GM12874 (cell line): Measurements from ENCODE around the gene MR1.

Experiments used
- TF ChIP-seq, protein P1 (sequence below): IDR thresholded peaks from 2 replicates; pipeline ENCODE4 v1.5.1; 2011; ENCODE audit warnings: low read depth, mild to moderate bottlenecking, control low read depth, low read length, moderate library complexity; ENCODE audit not compliant: insufficient read depth

The MR1 gene

DNA sequence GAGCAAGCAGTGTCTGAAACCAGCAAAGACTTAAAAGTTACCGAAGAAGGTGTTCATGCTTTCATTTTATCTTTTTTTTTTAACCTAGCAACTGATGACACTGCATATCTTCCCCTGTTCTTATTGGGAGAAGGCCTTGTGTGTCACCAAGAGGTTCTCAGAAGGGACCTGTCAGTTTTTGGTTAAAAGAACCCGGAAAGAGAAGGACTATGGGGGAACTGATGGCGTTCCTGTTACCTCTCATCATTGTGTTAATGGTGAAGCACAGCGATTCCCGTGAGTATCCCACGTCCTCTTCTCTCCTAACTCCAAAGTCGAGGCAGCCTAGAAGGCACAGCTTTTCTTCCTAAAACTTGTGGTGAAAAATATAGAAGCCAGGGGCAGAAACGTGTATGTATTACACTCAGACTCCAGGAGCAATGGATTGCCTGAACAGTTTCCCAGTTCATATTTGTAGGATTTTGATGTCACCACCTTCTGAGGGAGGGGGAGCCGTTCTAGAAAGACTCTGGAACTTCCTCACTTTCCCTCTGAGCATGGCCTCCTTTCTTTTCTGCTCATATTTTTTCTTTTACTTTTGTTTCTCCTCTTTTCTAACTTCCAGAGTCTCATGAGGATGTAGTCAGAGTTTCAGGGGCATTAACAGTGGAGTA, at the start of gene MR1:
TSS of gene MR1 (plus strand) at position 185 of the 653 bp plus-strand sequence. CDS start at position 210, 25 bp downstream.
- TF ChIP-seq, protein P1, sequence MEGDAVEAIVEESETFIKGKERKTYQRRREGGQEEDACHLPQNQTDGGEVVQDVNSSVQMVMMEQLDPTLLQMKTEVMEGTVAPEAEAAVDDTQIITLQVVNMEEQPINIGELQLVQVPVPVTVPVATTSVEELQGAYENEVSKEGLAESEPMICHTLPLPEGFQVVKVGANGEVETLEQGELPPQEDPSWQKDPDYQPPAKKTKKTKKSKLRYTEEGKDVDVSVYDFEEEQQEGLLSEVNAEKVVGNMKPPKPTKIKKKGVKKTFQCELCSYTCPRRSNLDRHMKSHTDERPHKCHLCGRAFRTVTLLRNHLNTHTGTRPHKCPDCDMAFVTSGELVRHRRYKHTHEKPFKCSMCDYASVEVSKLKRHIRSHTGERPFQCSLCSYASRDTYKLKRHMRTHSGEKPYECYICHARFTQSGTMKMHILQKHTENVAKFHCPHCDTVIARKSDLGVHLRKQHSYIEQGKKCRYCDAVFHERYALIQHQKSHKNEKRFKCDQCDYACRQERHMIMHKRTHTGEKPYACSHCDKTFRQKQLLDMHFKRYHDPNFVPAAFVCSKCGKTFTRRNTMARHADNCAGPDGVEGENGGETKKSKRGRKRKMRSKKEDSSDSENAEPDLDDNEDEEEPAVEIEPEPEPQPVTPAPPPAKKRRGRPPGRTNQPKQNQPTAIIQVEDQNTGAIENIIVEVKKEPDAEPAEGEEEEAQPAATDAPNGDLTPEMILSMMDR = no peak

DNA sequence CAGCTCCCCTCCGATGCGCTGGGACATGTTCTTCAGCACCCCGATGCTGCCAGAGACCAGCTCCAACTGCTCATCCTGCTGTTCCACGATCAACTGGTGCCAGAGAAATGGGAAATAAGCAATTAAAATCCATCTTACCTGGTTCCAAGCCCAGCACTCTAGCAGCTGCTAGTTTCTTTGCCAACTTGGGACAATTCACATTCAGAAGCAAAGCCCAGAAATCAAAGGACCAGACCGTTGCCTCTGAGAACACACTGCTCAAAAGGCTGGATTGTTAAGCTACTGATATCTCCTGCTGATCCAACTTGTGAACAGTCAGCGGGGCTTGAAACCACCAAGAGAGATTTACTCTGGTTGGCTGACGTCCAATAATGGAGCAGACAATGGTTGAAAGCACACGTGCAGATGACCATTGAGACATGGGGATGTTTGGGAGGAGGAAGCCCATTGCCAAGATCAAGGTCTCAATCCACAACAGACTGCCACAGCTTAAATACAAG, 45.5 kb upstream of the MR1 start:
- TF ChIP-seq, protein P1 = no peak

DNA sequence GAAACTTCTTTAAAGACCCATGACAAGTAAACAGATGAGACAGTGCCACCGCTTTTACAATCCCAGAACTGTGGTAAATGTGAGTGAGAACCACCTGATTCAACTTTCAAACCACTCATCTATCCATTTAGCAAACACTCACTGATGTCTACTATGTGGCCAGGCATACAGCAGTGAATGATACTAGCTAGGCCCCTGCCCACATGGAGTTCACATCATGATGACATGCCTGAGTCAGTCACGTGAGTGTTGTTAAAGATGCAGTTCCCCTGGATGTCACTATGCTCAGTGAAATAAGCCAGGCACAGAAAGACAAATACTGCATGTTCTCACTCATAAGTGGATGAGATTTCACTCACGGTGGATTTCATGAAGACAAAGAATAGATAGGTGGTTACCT, 39.5 kb upstream of the MR1 start:
- TF ChIP-seq, protein P1 = no peak

DNA sequence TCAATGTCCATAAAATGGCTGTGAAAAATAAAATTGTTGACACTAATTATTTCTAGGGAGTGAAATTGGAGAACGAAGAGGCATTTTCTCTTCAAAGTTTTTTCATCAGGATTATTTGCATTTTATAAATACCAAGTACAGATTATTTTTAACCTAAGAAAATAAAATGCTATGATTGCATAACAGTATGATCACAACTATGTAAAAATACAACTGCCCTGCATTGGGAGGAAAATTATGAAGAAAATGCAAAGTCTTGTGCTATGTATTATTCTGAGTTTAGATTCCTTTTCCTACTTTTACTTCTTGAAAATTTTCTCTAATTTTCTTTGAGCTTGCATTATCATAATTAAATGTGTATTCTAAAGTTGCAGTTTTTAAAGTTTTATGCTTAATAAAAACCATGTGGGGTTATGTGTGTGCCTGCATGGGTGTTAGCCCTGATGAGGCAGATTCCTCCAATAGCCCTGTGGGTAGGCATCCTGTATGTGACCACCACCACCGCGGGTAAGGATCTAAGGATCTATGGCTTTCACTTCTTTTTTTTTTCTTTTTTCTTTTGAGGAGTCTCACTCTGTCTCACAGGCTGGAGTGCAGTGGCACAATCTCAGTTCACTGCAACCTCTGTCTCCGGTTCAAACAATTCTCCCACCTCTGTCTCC, 35.8 kb upstream of the MR1 start:
- TF ChIP-seq, protein P1 = no peak

DNA sequence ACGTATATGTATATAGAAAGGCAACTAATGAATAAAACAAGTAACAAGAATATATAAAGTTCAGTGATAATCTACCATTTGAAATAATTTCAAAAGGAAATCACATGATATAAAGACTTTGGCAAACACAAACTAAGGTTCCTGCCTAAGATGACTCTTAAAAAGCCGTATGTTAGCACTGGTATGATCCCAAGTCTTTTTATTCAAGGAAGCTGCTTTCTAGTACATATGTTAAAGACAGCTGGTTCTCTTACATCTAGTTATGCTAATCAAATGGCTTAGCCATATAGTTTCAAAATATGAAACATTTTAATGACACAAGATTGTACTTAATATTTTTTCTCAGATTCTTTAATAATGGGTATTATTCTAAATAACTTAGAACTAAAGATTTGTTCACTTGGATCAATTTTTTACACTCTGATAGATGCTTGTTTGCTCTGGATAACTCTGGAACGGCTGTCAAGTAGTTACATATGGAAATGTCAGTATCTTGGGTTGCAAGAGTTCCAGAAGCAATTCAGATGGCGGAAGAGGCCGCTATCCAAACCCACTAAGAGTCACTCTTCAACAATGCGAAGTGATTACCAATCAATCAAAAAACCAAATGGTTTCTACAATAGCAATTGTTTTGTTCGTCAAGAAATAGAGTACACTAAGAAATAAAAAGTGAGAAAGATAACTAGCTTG, 32.5 kb upstream of the MR1 start:
- TF ChIP-seq, protein P1 = no peak

DNA sequence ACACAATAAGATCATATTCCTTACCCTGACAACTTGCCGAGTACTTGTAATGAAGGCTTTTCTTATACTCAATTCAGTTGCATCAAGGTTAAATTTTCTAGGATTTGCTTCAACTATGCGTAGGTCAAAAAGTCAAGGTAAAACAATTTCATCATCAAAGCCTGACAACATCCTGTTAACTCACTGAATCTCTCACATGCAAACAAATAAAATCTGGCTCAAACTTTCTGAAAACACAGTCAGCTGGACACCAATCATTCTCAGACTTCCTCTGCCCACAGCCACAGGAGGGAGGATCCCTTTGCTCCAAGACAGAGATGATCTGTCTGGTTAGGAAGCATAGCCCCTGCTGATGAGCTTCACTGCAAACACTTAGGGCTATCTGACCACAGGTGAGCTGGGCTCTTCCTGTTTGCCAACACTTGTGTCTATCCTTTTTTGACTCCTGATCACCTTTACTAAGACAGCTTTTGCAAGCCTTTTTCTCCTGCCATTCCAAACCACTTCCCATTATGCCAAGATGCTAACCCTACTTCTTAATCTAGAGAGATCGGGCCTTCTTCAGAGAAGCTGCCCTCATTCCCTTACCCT, 31.1 kb upstream of the MR1 start:
- TF ChIP-seq, protein P1 = no peak

DNA sequence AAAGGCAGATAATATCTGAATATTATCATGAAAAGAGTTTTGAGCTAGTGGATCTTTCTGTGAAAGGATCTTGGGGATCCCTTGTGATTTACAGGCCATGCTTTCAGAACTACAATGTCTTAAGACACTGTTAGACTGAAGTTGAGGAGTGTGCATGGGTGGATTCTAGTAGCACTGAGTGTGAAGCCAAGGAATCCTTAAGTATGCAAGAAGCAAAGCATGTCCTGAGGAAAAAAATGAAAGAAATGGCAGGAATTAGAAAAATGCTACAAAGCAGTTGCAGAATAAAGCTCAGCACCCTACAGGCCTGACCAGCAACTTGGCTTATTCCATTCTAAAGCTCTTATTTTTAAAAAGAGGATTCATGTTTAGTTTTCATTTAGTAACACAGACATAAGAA, 23.0 kb upstream of the MR1 start:
- TF ChIP-seq, protein P1 = no peak
